Spinal cord (tissue), 10 donors: ENCODE results near the gene SLC10A2. TPM values are rescaled to one million over a fixed set of nuclear protein-coding genes. Genes with fewer than 3 reads are reported as not detected.

Source experiments
- DNase-seq, 6 donors: peaks; one replicate each; pipeline versions ENCODE4 v3.0.0 to v3.0.0-alpha.2; 2013 to 2015; ENCODE audit warnings: low spot score in 6 of 6, low read depth in 4 of 6
- H3K27ac ChIP-seq: one replicate; pipeline ENCODE4 v1.5.1; 2013; ENCODE audit warnings: low read depth, low read length, control low read depth
- H3K27me3 ChIP-seq: one replicate; pipeline ENCODE4 v1.6.1; 2013; ENCODE audit warnings: low read length; ENCODE audit not compliant: control insufficient read depth, insufficient read depth
- H3K36me3 ChIP-seq: one replicate; pipeline ENCODE4 v1.6.1; 2013; ENCODE audit warnings: low read length; ENCODE audit not compliant: control insufficient read depth, insufficient read depth
- H3K4me1 ChIP-seq: one replicate; pipeline ENCODE4 v1.6.1; 2013; ENCODE audit warnings: low read length; ENCODE audit not compliant: control insufficient read depth, insufficient read depth
- H3K4me3 ChIP-seq: one replicate; pipeline ENCODE4 v1.5.1; 2013; ENCODE audit warnings: low read depth, low read length, control low read depth
- H3K9me3 ChIP-seq: one replicate; pipeline ENCODE4 v1.6.1; 2013; ENCODE audit warnings: low read length; ENCODE audit not compliant: control insufficient read depth, insufficient read depth
- WGBS: methylation state at CpG from one replicate; pipeline ENCODE4 v1.1.5; 2013; ENCODE audit warnings: missing lambda C conversion rate; ENCODE audit not compliant: insufficient coverage; 5-methylcytosine and 5-hydroxymethylcytosine counted together
- polyA plus RNA-seq, 2 donors: library from polyadenylated mRNA; unstranded; fragments of 120-200 nt; gene quantifications; one replicate each; pipeline ENCODE4 v1.2.1, GENCODE V29; 2013; ENCODE audit not compliant: insufficient read length in 2 of 2
- total RNA-seq, 2 donors: library from RNA; depleted of rRNA in 1 of 2; stranded (reverse); fragments of 120-200 nt in 1 of 2; fragments of >200 nt in 1 of 2; gene quantifications; one replicate each; pipeline versions ENCODE4 v1.2.3 to v1.2.4, GENCODE V29; 2013 to 2014
- donor health status: healthy.

SLC10A2 gene
- total and polyA plus RNA-seq, 4 donors, result 0.30 TPM; not detected in 3

GRCh38 chr13:103002279-103002678 lies 63.9 kb downstream of the SLC10A2 start:
- Histone ChIP-seq H3K27ac (no peak overlapping the region), H3K9me3 (peaks cover 4% of the 10 kb centered on the region), H3K4me3 (no peak overlapping the region), H3K36me3 (no peaks in the 10 kb centered on the region), H3K4me1 (no peaks in the 10 kb centered on the region), H3K27me3 (no peaks in the 10 kb centered on the region)
- DNase-seq, result no peak
- WGBS, result 100% methylated on average over 1 of the region's 1 CpG

GRCh38 chr13:103000157-103000556 lies 66.1 kb downstream of the SLC10A2 start:
- Histone ChIP-seq H3K27me3 (no peaks in the 10 kb centered on the region), H3K27ac (no peak overlapping the region), H3K4me1 (no peaks in the 10 kb centered on the region), H3K4me3 (no peak overlapping the region), H3K36me3 (no peaks in the 10 kb centered on the region), H3K9me3 (peaks cover 4% of the 10 kb centered on the region)
- 100% methylated on average over 1 of the region's 3 CpGs for WGBS
- DNase-seq, result no peak

- H3K27ac ChIP-seq, result no peak overlapping the region
- no peak overlapping the region for H3K4me3 ChIP-seq
- no peak for DNase-seq
- H3K9me3 ChIP-seq, result peaks cover 4% of the 10 kb centered on the region
- WGBS, result 92% methylated on average over 1 of the region's 2 CpGs
- H3K36me3 ChIP-seq, result no peaks in the 10 kb centered on the region
- no peaks in the 10 kb centered on the region for H3K4me1 ChIP-seq
- no peaks in the 10 kb centered on the region for H3K27me3 ChIP-seq
These were observed 66.7 kb downstream of the SLC10A2 start for GRCh38 chr13:102999499-102999898.

Other genes with a start within 250 kb of the SLC10A2 start
- gene ERCC5, start 220.4 kb downstream of the SLC10A2 start, total RNA-seq, result 10 to 100 TPM; 57.2 to 69.4 TPM
- 10 to 100 TPM; 50.2 to 53.7 TPM for gene ERCC5, start 220.4 kb downstream of the SLC10A2 start, polyA plus RNA-seq